Measurements from ENCODE around the gene PHRF1.
A peak's percentile ranks its signal among the peaks of the same experiment; 100 is the strongest.

PHRF1 gene

GRCh38 chr11:598005-598680, 21.9 kb downstream of the PHRF1 start:
- no peak for DNase-seq

- DNase-seq, result no peak
Measured at GRCh38 chr11:601573-602245, 25.4 kb downstream of the PHRF1 start.

GRCh38 chr11:603154-603553, 26.9 kb downstream of the PHRF1 start:
- DNase-seq, result no peak

- DNase-seq, result no peak
Measured at GRCh38 chr11:605286-606129, 29.2 kb downstream of the PHRF1 start.

DNA sequence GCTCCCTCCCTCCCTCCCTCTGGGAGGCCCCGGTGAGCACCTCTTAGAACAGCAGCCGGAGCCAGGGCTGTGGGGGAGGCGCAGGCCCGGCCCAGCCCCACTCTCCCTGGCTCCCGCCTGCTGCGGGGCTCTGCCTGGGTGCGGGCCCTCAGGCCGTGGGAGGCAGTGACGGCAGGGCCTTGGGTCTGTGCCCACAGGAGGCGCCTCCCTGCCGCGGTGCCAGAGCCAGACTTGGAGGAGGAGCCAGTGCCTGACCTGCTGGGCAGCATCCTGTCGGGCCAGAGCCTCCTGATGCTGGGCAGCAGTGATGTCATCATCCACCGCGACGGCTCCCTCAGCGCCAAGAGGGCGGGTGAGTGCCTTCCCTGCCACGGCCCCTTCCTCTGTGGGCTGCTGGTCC, 30.0 kb downstream of the PHRF1 start:
- no peak for DNase-seq

- no peak for DNase-seq
Measured at GRCh38 chr11:607020-607780, 30.9 kb downstream of the PHRF1 start.

- no peak for DNase-seq
Measured at GRCh38 chr11:607971-608659, 31.8 kb downstream of the PHRF1 start.

DNA sequence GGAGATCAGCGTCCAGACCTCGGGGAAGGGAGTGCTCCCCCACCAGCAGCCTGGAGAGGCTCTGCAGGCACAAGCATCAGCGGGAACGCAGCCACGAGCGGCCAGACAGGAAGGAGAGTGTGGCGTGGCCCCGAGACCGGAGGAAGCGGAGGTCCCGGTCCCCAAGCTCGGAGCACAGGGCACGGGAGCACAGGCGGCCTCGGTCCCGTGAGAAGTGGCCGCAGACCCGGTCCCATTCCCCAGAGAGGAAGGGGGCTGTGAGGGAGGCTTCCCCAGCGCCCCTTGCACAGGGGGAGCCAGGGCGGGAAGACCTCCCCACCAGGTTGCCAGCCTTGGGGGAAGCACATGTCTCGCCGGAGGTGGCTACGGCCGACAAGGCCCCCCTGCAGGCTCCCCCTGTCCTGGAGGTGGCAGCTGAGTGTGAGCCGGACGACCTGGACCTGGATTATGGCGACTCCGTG, 32.6 kb downstream of the PHRF1 start:
- no peak for DNase-seq

GRCh38 chr11:609341-609811, 33.1 kb downstream of the PHRF1 start:
- no peak for DNase-seq

DNA sequence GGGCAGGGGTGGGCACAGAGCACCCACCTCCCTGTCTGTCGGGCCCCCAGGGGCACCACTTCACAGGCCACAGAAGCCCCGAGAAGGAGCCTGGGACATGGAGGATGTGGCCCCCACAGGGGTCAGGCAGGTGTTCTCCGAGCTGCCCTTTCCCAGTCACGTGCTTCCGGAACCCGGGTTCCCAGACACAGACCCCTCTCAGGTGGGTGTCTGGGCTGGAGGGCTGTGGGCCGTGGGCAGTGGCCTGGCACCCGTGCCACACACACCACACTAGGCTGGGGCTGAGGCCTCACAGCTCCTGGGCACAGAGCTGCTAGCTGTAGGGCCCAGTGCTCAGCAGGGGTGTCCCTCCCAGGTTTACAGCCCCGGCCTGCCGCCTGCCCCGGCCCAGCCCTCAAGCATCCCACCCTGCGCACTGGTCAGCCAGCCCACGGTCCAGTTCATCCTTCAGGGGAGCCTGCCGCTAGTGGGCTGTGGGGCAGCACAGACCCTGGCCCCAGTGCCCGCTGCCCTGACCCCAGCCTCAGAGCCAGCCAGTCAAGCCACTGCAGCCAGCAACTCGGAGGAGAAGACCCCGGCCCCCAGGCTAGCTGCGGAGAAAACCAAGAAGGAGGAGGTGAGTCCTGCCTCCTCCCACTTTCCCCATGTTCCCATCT, 34.0 kb downstream of the PHRF1 start:
- no peak for DNase-seq

DNA sequence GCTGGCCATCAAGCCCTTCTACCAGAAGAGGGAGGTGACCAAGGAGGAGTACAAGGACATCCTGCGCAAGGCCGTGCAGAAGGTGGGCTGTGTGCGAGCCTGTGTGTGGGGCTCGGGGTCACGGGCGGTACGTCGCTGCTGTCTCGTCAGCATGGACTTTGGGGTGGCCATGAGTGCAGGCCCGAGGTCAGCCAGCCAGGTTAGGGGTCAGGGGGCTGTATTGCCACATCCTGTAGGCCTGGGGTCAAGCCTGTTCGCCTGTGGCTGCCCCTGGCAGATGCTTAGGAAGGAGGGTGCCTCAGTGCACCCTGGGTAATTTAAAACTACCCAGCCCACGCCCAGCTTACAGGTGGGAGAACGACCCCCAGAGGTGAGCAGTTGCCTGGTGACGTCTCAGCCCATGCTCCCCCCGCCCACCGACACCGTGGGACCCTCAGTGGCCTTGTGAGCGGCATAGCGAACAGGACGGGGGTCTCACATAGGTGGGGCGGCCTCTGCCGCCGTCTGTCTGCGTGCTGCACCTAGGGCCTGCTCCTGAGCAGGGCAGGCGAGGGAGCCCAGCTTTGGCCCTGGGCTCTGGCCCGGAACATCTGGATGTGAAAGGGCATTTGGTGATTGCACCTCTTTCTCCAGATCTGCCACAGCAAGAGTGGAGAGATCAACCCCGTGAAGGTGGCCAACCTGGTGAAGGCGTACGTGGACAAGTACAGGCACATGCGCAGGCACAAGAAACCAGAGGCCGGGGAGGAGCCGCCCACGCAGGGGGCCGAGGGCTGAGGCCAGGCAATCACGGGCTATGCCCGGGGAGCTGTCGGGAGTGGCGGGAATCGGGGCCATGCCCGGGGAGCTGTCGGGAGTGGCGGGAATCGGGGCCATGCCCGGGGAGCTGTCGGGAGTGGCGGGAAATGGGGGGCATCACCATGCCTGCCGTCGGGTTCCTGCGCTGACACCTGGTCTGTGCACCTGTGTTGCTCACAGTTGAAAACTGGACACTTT, 35.0 kb downstream of the PHRF1 start:
- no peak for DNase-seq

GRCh38 chr11:612201-612960, 36.1 kb downstream of the PHRF1 start:
- DNase-seq, result no peak

- no peak for DNase-seq
Measured at GRCh38 chr11:612961-613300, 36.7 kb downstream of the PHRF1 start.

GRCh38 chr11:613369-613968, 37.2 kb downstream of the PHRF1 start:
- DNase-seq, result no peak

DNA sequence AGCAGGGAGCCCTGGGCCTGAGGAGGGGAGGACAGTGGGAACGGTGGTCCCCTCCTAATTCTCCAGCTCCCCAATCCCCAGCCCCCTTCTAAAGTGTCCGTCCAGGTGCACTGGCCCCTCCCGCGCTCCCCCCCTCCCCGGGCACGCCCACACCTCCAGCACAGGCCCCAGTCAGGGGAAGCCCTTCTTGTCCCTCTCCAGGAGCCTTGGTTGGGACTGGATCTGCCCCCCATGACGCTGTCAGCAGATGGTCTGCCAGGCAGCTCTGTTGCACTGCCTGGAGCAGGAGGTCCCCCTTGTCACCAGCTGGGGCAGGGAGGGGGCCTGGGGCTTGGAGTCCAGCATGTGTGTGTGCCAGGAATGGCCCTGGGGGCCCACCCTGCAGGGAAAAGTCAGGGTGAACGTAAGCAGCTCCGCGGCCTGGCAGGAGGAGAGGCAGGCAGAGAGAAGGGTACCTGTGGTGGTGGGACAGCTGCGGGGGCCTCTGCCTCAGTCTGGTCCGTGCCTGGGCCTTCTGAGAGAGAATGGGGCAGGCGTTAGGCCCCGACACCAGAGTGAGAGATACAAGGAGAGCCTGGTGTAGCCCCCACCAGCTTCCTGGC, 37.9 kb downstream of the PHRF1 start:
- no peak for DNase-seq

DNA sequence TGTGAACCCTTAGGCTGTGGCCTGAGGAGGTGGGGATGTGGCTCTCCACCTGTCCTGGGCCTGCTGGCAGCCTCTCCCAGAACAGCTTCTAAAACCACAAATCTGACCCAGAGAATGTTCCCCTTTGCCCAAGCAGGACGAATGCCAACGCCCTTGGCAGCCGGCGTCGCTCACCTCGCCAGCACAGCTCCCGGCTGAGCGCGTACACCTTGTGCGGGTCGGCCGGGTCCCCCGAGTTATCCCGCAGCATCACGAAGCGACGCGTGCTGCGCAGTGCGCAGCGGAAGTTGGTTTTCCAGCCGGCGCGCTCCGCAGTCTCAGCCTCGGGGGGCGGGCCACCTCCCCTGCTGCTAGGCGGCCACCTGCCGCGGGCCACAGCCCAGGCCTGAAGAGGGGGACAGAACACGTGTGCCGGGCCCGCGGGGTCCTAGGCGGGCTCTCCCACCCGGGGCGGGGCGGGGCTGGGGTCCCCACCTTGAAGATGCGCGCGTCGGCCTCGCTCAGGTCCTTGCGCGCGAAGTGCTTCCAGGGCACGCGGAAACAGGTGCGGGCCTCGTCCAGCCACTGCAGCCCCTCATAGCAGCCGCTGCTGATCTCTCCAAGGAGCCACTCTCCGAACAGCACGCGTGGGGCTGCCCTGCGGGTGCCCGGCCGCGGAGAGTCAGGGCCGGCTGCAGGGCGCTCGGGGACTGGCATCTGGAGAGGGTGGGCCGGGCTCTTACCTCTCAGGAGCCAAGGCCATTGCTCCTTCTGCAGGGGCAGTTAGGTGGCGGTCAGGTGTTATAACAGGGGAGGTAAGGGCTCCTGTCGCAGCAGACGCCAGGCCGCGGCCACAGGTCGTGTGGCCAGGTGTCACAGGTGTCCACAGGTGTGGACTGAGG, 38.6 kb downstream of the PHRF1 start:
- no peak for DNase-seq

GRCh38 chr11:615504-616319, 39.4 kb downstream of the PHRF1 start, which contains the start of gene IRF7:
Gene IRF7, minus strand, starts transcription at chr11:615950. Its CDS starts 586 bp downstream, at chr11:615364.
- DNase-seq, result peak; percentile 90

Data from GDM1 (cell line).